ENCODE measurements around the gene PREP.

GRCh38 chr6:105320271-105320670 is 82.6 kb downstream of the PREP start:
- TF ChIP-seq CTCF (IDR thresholded peaks at IDR 0.05) (no peak), POLR2A (IDR thresholded peaks at IDR 0.05) (no peak)

Data from testis (tissue), 2 donors.